UCSD-AML1 (cell line): Measurements from ENCODE around the gene ILF2.
"Not testable (repeated sequence)": the region's sequence is repeated elsewhere in the genome, so short reads cannot be mapped to it uniquely, and the experiment has no call there.

Experiments
- DNase-seq: peaks from one replicate; lab custom pipeline; 2025; ENCODE audit not compliant: unreplicated experiment; lab: John Stamatoyannopoulos, UW

Gene ILF2

DNA sequence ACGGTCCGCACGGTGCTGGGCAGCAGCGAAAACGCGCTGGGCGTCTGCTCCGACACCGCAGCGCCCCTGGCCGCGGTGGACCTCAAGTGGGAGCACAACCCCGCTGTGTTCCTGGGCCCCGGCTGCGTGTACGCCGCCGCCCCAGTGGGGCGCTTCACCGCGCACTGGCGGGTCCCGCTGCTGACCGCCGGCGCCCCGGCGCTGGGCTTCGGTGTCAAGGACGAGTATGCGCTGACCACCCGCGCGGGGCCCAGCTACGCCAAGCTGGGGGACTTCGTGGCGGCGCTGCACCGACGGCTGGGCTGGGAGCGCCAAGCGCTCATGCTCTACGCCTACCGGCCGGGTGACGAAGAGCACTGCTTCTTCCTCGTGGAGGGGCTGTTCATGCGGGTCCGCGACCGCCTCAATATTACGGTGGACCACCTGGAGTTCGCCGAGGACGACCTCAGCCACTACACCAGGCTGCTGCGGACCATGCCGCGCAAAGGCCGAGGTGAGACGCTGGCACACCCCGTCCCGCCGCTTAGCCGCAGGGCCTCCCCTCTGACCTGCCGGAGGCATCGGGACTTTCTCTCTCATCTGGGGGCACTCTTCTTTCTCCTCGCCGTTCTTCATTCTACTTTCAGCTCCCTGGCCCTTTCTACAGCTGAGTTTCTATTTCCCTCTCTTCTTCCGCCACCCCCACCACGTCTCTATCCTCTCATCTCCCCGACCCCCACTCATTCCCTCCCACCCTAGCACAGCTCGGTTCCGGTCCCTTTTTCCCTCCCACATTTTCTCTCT lies 8.7 kb upstream of the ILF2 start:
- DNase-seq = no peak

DNA sequence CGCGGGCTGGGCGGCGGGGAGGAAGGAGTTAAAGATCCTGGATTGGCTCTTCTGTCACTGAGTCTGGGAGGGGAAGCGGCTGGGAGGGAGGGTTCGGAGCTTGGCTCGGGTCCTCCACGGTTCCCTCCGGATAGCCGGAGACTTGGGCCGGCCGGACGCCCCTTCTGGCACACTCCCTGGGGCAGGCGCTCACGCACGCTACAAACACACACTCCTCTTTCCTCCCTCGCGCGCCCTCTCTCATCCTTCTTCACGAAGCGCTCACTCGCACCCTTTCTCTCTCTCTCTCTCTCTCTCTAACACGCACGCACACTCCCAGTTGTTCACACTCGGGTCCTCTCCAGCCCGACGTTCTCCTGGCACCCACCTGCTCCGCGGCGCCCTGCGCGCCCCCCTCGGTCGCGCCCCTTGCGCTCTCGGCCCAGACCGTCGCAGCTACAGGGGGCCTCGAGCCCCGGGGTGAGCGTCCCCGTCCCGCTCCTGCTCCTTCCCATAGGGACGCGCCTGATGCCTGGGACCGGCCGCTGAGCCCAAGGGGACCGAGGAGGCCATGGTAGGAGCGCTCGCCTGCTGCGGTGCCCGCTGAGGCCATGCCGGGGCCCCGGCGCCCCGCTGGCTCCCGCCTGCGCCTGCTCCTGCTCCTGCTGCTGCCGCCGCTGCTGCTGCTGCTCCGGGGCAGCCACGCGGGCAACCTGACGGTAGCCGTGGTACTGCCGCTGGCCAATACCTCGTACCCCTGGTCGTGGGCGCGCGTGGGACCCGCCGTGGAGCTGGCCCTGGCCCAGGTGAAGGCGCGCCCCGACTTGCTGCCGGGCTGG lies 7.9 kb upstream of the ILF2 start, which contains the start of gene NPR1:
Gene NPR1, plus strand, starts transcription at position 170 of the 818 bp plus-strand sequence. Its CDS starts 421 bp downstream, at position 591.
- peak; percentile 30 for DNase-seq

DNA sequence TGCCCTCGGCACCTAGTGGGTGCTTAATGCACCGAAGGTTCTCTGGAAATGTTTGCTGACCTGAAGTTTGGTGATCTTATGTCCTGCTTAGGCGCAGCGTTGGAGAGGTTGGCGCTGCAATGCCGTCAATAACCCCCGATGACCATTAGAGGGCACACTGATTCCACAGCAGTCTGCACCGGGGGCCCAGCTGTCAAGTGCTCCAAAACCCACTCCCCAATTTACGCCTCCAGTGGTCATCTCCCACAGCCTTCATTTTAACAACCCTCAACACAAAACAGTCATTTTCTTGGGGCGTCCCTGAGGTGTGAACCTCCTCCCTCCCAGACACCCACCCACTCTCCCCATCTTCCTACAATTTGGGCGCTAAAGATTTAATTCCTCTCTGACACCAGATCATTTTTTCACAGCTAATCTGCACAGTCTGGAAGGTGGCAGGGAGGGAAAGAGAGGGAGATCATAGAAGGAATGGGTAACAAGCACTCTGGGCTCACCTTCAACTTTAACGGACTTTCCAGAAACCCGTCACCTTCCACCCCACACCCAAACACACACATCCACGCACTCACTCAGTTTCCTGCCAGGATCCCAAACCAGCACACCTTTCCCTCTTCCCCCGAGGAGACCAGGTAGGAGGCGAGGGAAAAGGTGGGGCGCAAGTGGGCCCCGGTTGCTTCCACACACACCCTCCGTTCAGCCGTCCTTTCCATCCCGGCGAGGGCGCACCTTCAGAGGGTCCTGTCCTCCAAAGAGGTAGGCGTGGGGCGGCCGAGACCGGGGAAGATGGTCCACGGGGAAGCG lies 7.1 kb upstream of the ILF2 start:
- DNase-seq = peak; percentile 57

DNA sequence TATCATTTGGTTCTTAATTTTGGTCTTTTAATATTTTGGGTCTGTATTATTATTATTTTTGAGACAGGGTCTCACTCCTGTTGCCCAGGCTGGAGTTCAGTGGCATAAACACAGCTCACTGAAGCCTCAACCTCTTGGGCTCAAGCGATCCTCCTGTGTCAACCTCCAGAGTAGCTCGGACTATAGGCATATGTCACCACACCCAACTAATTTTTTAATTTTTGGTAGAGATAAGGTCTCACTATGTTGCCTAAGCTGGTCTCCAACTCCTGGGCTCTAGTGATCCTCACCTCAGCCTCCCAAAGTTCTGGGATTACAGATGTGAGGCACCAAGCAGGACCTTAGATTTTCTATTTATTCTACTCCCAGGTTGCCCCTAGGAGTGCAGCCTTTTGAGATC lies 2.7 kb upstream of the ILF2 start:
- no peak for DNase-seq

DNA sequence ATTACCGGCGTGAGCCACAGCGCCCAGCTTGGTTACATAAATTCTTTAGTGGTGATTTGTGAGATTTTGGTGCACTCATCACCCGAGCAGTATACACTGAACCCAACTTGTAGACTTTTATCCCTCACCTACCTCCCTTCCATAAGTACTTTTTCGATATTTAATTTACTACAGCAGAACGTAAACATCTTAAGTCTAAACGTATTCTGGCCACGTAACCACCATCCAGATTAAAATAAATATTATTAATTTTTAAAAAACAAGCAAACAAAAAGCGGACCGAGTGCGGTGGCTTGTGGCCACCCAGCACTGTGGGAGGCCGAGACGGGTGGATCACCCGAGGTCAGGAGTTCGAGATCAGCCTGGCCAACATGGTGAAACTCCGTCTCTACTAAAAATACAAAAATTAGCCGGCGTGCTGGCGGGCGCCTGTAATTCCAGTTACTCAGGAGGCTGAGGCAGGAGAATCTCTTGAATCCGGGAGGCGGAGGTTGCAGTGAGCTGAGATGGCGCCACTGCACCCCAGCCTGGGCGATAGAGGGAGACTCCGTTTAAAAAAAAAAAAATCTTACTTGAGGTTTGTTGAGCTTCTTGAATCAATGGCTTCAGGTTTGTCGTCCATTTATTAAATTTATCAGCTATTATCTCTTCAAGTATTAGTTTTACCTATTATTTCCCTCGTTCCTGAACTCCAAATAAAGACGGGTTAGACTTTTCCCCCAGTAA lies 998 bp upstream of the ILF2 start:
- peak; percentile 68 for DNase-seq

DNA sequence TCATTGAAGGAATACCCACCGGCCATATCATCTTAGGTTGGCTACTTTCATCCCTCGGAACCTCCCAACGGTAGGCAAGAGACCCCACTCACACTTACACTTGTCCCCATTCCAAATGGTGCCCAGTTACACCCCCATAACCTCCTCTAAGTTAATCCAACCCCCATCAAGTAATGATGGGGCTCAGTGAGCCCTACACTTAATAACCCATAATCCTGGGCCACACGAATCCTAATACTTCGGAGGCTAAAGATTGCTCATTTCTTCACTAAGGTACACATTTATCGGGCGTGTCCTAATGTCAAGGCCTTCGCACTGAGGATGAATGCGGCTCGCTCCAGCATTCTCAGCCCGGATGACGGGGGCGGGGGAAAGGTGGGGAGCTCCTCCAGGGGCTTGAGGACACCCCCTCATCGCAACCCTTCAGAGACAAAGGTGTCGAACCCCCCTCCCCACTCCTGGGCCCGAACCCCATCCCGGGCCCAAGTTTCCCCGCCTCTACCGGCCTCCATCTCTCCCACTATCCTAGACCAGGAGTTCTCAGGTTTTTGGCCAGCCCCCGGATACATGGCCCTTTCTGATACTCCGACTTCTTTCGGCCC lies 435 bp downstream of the ILF2 start:
- DNase-seq = no peak

DNA sequence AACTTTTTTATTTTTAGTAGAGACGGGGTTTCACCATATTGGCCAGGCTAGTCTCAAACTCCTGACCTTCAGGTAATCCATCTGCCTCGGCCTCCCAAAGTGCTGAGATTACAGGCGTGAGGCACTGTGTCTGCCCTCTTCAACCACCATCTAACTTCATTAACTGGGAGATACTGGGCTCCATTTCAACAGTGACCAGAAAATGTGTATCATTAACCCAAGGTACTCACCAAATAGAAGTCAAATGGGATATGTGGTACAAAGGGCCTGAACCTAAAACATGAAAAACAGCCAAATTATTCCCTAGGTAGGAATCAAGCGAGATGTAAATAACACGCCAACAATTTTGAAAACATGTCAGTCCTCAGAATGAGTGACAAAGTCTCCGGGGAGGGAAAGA lies 1.2 kb downstream of the ILF2 start:
- no peak for DNase-seq

DNA sequence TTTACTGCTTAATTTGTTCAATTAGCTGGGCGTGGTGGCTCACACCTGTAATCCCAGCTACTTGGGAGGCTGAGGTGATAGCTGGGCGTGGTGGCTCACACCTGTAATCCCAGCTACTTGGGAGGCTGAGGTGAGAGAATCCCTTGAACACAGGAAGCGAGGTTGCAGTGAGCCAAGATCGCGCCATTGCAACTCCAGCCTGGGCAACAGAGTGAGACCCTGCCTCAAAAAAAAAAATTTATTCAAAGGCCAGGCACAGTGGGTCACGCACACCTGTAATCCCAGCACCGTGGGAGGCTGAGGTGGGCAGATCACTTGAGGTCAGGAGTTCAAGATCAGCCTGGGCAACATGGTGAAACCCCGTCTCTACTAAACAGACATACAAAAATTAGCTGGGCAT lies 2.1 kb downstream of the ILF2 start:
- DNase-seq = not testable (repeated sequence)

DNA sequence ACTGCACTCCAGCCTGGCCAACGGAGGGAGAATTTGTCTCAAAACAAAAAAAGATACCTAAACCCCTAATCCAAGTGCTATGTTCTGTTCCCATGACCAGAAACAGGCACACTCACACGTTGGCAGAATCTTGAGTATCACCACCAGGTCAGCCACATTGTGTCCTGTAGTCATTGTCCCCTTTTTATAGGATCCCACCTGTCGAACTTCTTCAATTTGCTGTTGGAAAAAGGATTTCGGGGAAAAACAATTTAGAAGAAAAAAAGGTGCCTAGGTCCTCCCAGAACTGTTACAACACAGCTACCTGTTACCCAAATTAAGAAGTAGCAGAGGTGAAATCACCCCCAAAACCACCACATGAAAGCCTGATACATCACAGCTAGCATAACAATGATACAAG lies 3.4 kb downstream of the ILF2 start:
- no peak for DNase-seq

DNA sequence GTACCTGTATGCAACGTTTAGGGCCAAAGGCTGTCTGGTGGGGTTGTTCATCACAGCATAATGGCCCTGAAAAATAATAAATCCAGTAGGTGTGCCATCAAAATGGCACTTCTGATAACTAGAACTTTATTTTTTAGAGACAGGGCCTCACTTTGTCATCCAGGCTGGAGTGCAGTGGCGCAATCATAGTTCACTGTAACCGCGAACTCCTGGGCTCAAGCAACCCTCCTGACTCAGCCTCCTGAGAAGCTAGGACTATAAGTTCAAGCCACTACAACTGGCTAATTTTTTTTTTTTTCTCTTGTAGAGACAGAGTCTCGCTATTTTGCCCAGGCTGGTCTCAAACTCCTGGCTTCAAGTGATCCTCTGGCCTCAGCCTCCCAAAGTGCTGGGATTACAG lies 7.6 kb downstream of the ILF2 start:
- DNase-seq = no peak

DNA sequence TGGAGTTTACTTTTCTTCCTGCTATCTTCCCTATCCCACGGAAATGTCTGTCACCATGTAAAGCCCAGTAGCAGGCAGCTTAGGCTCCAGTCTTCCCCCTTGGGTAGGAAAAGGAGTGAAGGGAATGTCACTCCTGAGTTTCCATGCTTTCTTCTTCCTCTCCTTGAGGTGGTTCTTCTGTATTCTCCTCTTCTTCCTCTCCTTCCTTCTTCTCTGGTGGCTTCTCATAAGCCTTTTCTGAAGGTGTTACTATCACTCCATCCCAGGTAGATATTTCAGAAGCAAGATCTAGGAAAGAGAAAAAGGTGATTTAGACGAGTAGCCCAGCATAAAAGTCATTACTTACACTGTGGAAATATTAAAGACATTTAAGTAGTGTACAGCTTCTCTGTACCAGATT lies 8.5 kb downstream of the ILF2 start:
- no peak for DNase-seq

DNA sequence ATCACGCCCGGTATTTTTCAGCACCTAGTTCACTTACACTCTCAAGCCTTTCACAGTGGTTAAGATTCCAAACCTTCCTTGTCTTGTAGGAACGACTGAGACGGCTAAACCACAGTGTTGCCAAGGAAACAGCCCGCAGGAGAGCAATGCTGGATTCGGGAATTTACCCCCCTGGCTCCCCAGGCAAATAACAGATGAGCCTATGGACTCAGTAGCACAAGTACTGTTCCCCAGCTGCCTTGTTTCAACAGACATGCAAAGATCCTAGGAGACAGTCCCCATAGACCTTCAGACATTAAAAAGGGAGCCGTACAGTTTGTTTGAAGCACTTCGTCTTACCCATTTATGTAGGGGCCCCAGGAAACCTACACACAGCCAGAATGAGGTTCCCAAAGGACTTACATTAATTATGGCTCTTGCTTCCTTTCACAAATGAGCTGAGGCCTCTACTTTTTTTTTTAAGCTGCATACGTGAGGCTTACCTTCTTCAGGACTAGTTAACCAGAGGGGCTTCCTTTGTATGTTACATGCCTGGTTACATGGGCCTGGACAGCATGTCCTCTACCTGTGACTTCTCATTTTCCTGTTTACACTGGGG lies 9.6 kb downstream of the ILF2 start:
- DNase-seq = no peak

DNA sequence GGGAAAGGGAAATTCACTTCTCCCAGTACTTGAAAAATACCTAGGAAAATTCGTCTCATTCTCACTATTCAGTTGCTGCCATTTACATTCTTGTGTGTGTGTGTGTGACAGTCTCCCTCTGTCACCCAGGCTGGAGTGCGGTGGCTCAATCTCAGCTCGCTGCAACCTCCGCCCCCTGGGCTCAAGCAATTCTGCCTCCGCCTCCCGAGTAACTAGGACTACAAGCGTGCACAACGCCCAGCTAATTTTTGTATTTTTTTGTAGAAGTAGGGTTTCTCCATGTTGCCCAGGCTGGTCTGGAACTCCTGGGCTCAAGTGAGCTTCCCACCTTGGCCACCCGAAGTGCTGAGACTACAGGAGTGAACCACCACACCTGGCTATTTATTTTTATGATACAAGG lies 11.1 kb downstream of the ILF2 start:
- no peak for DNase-seq

DNA sequence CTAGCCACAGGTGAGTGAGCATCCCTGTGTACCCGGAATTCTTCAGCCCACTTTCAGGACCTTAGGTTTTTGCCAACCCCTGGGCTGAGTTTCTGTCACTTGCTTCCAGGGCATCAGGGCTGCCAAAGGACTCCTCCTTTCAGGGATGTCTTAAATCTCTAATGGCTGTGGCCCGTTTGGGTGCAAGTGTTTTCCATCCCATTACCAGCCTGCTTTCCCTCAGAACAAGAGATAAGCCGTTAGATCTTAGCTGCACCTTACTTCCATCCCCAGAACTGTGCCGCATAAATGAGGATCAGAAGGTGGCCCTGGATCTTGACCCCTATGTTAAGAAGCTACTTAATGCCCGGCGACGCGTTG lies 11.6 kb downstream of the ILF2 start:
- no peak for DNase-seq

DNA sequence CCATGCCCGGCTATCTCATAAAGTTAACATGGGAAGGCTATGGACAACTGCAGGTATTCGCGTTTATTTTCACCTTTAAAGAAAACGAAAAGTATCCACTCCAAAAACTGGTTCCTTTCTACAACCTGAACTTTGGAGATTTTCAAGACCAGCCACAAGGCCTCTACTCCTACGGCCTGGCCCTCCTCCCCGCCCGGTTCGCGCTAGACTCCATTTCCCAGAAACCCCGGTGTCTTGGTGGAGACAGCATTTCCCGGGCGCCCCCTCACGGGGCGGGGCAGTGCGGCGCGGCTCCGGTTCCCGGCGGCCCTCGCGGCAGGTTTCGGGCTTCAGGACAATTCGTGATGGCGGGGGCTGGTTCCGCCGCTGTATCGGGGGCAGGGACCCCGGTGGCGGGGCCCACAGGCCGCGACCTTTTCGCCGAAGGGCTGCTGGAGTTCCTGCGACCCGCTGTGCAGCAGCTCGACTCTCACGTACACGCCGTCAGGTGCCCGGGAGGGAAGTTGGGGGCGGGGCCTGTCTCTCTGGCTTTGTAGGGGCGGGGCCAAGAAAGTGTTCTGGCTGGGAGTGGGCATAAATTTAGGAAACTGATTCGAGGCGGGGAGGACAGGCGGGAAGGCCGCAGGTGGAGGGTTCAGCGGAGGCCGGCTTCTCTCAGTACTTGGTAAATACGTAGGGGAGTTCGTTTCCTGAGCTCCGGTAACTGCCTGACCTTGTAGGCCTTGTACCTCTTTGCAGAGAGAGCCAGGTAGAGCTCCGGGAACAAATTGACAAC lies 12.2 kb downstream of the ILF2 start, which contains the start of gene SNAPIN:
Gene SNAPIN, plus strand, starts transcription at position 304 of the 775 bp plus-strand sequence. Its CDS starts 41 bp downstream, at position 345.
- peak; percentile 90 for DNase-seq

DNA sequence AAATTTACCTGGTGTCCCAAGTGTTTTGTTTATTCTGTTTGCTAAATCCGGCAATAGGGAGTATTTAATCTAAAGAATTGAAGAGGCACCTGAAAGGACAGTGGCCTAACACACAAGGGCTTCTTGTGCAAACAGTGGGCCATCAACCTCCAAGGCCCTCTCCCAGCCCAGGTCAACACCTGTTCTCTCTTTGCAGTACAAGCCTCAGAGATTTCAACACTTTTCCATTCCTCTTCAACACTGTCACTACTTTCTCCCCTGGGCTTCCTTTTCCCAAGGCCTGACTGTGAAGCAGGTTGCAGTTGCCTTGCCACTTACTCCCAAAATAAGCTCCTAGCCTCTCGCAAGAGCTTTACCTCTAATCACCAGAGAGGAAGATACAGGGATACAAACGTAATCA lies 15.5 kb downstream of the ILF2 start:
- no peak for DNase-seq

DNA sequence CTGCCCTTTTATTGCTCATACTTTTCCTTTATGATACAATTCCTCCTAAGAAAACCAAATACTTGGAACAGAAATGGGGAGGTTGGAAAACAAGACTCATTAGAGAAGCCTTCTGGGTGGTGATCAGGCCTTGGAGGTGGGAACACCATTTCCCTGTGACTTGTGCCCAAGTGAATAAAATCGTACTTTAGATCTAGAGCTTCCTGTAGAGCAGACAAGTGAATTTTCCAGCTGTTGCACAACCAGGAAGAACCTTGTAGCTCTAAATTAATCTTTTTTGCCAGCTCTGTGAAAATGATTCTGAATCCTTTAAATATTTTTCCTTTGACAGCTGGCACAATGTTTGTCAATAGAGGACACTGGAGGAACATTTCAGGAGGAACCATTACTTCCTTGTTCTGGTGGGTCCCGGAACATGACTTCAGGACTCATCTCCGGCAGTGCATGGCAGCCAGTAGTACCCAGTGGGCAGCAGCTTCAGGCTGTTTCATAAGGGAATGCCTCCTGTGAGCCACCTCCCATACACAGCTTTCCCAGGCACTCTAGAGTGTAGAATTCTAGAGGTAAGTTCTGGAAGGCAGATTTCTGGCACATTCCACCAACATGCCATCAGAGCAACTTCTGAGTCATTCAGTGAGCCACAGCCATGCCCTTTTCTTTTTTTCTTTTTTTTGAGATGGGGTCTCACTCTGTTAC lies 17.8 kb downstream of the ILF2 start:
- no peak for DNase-seq

DNA sequence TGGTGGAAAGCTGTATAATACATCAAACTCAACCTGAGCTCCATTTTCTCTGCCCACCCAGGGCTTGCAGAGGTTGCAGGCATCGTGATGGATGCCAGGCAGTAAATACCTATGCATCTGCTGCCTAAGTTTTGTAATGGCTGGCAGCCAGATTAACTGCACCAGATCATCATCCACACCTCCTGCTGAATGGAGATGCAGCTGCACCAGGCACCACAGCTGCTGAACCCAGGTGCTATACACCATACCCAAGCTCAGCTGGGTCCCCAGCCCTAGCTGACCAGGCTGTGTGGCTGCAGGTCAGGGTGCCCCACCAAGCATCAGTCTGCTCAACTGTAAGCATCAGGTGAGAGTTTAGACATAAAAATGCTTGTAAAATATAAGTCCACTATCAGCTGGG lies 19.0 kb downstream of the ILF2 start:
- no peak for DNase-seq

DNA sequence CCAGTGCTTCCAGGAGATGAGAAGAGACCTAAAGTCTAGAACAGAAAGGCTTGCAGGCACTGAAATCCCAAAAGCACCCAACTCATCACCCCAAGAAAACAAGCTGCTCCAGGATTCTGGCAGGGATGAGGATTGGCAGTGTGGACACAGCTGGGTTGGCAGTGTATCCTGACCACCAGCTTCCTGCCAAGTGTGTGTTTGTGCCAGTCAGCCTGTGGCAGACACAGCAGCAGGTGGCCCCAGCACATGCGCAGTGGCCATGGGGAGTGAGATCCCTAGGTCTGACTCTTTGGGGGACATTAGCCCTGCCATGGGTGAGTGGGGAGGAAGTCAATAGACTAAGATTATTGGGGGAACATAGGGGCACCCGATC lies 20.9 kb downstream of the ILF2 start:
- no peak for DNase-seq
